ENCODE results near the gene HERC2.
"Not testable (repeated sequence)": the region's sequence is repeated elsewhere in the genome, so short reads cannot be mapped to it uniquely, and the experiment has no call there.

The HERC2 gene

GRCh38 chr15:28125673-28126651 is 196.0 kb downstream of the HERC2 start:
- peak; percentile 54 for DNase-seq

GRCh38 chr15:28124841-28125240 is 197.1 kb downstream of the HERC2 start:
- no peak for DNase-seq

- DNase-seq: peak; percentile 55
Observed at GRCh38 chr15:28123408-28124023, 198.5 kb downstream of the HERC2 start.

GRCh38 chr15:28122038-28122949 is 199.7 kb downstream of the HERC2 start:
- DNase-seq: no peak

- DNase-seq: not testable (repeated sequence)
Observed at GRCh38 chr15:28121577-28121976, 200.4 kb downstream of the HERC2 start.

GRCh38 chr15:28120359-28120640 is 201.7 kb downstream of the HERC2 start:
- DNase-seq: no peak

- no peak for DNase-seq
Observed at GRCh38 chr15:28118531-28118930, 203.4 kb downstream of the HERC2 start.

GRCh38 chr15:28118083-28118482 is 203.9 kb downstream of the HERC2 start:
- no peak for DNase-seq

- DNase-seq: no peak
Observed at GRCh38 chr15:28117432-28117990, 204.5 kb downstream of the HERC2 start.

GRCh38 chr15:28116521-28117431 is 205.2 kb downstream of the HERC2 start:
- no peak for DNase-seq

- DNase-seq: no peak
Observed at GRCh38 chr15:28115871-28116270, 206.1 kb downstream of the HERC2 start.

- no peak for DNase-seq
Observed at GRCh38 chr15:28114721-28115622, 207.0 kb downstream of the HERC2 start.

- DNase-seq: no peak
Observed at GRCh38 chr15:28114114-28114455, 207.9 kb downstream of the HERC2 start.

GRCh38 chr15:28113394-28114113 is 208.4 kb downstream of the HERC2 start:
- DNase-seq: no peak

- no peak for DNase-seq
Observed at GRCh38 chr15:28112962-28113361, 209.0 kb downstream of the HERC2 start.

GRCh38 chr15:28112101-28112760 is 209.7 kb downstream of the HERC2 start:
- no peak for DNase-seq

GRCh38 chr15:28111543-28111942 is 210.4 kb downstream of the HERC2 start:
- no peak for DNase-seq

- no peak for DNase-seq
Observed at GRCh38 chr15:28110481-28110881, 211.5 kb downstream of the HERC2 start.

GRCh38 chr15:28109626-28110455 is 212.1 kb downstream of the HERC2 start:
- no peak for DNase-seq

Measured in activated CD4-positive, alpha-beta T cell treated with anti-CD3 and anti-CD28 coated beads, Interleukin-2, amount 50 U/mL, for 16 hours (primary cell).